ENCODE results near the gene CHTOP. TPM values are rescaled to one million over a fixed set of nuclear protein-coding genes. Genes with fewer than 3 reads are reported as not detected.

Gene CHTOP
- total and polyA plus RNA-seq, 2 of the 13 experiments (the other 11 are each of a cell fraction or from before 2014, with no cell fraction given), result 38.0 to 51.9 TPM

- no peak for TF ChIP-seq ZNF280D (CRISPR knock-in tag; IDR thresholded peaks at IDR 0.05)
- TF ChIP-seq ZNF136 (CRISPR knock-in tag; IDR thresholded peaks at IDR 0.05; ENCODE audit: low read depth), result no peak
- TF ChIP-seq ZMYM2 (CRISPR knock-in tag; IDR thresholded peaks at IDR 0.05), result 0 out of 2 replicates have a peak, but pooled peaks have one; percentile 1
- peak in 1 of 2 experiments; percentile 81 for TF ChIP-seq HMGXB4 (CRISPR knock-in tag; IDR thresholded peaks at IDR 0.05; ENCODE audit: borderline replicate concordance in 1 of 2, low read depth in 1 of 2)
- TF ChIP-seq SRY (CRISPR knock-in tag; IDR thresholded peaks at IDR 0.05), result 0 out of 2 replicates have a peak, but pooled peaks have one; percentile 24
- no peak for TF ChIP-seq CEBPZ (IDR thresholded peaks at IDR 0.05; ENCODE audit: low read length)
- peak; percentile 38; the same call in 1 of the 2 replicates for TF ChIP-seq PHF8 (CRISPR knock-in tag; IDR thresholded peaks at IDR 0.05)
- TF ChIP-seq PCBP1 (IDR thresholded peaks at IDR 0.05; ENCODE audit: borderline replicate concordance, low read depth, low read length), result no peak
- TF ChIP-seq ZNF224 (CRISPR knock-in tag; IDR thresholded peaks at IDR 0.05), result 0 out of 2 replicates have a peak, but pooled peaks have one; percentile 68
- TF ChIP-seq CREB3 (CRISPR knock-in tag; IDR thresholded peaks at IDR 0.05), result no peak
- peak; percentile 67 for TF ChIP-seq SAP130 (CRISPR knock-in tag; IDR thresholded peaks at IDR 0.05; ENCODE audit: low read depth)
- TF ChIP-seq NR2F1 (CRISPR knock-in tag; IDR thresholded peaks at IDR 0.05), result no peak
- peak; percentile 48; the same call in 1 of the 2 replicates for TF ChIP-seq MTERF4 (CRISPR knock-in tag; IDR thresholded peaks at IDR 0.05)
- TF ChIP-seq CENPBD1 (CRISPR knock-in tag; IDR thresholded peaks at IDR 0.05; ENCODE audit: borderline replicate concordance, low read depth), result no peak
- no peak for TF ChIP-seq ZNF788 (CRISPR knock-in tag; IDR thresholded peaks at IDR 0.05; ENCODE audit: borderline replicate concordance)
- TF ChIP-seq KDM3A (CRISPR knock-in tag; IDR thresholded peaks at IDR 0.05; ENCODE audit: low read depth), result 0 out of 2 replicates have a peak, but pooled peaks have one; percentile 17
Observed at GRCh38 chr1:153626904-153627714, 6.8 kb upstream of the CHTOP start, which contains the start of gene S100A13 (continued).

Data from HepG2 (cell line).